Measurements from ENCODE around the gene ZNF560. TPM values are rescaled to one million over a fixed set of nuclear protein-coding genes. Genes with fewer than 3 reads are reported as not detected.
"Not testable (repeated sequence)": the region's sequence is repeated elsewhere in the genome, so short reads cannot be mapped to it uniquely, and the experiment has no call there.

ZNF560 gene
- total and polyA plus RNA-seq, 2 of the 13 experiments (the other 11 are each of a cell fraction or from before 2014, with no cell fraction given) = not detected

GRCh38 chr19:9547870-9548269 lies 49.5 kb upstream of the ZNF560 start:
- H2AFZ ChIP-seq (ENCODE audit: low read length) = no peak overlapping the region
- no peaks in the 10 kb centered on the region for H4K20me1 ChIP-seq (ENCODE audit: insufficient read depth, low read length)
- POLR2A ChIA-PET = no interaction called here
- no peaks in the 10 kb centered on the region for H3K36me3 ChIP-seq (replicated peaks in 1 of 2; ENCODE audit: control insufficient read depth in 1 of 2, insufficient read depth in 2 of 2, low read length in 2 of 2)
- no peak overlapping the region for H3K27ac ChIP-seq (ENCODE audit: extremely low read length, insufficient read depth, low read length)
- DNase-seq (ENCODE audit: low spot score) (no peak), ATAC-seq (no peak), FAIRE-seq (no peak)
- H3K9ac ChIP-seq (ENCODE audit: insufficient read depth, low read depth, low read length) = no peak overlapping the region
- H3K4me3 ChIP-seq (replicated peaks in 1 of 3; ENCODE audit: insufficient read depth in 1 of 3, low read depth in 2 of 3, low read length in 3 of 3) = no peak overlapping the region
- H3K4me2 ChIP-seq (ENCODE audit: low read depth, low read length) = no peak overlapping the region
- 30% methylated on average over 2 of the region's 11 CpGs for WGBS (ENCODE audit: low lambda C conversion rate)
- TF ChIP-seq THYN1 (CRISPR knock-in tag; IDR thresholded peaks at IDR 0.05; ENCODE audit: borderline replicate concordance, low read depth) (no peak), MXI1 (IDR thresholded peaks at IDR 0.05; ENCODE audit: borderline replicate concordance, low read depth, low read length) (no peak), ZNF761 (CRISPR knock-in tag; conservative IDR thresholded peaks at IDR 0.05) (no peak), MNT (IDR thresholded peaks at IDR 0.05) (no peak), ERF (CRISPR knock-in tag; IDR thresholded peaks at IDR 0.05) (no peak), ZNF816 (CRISPR knock-in tag; IDR thresholded peaks at IDR 0.05; ENCODE audit: borderline replicate concordance) (no peak), NKX3-1 (CRISPR knock-in tag; IDR thresholded peaks at IDR 0.05) (no peak), ZNF24 (IDR thresholded peaks at IDR 0.05) (no peak), ZFYVE20 (CRISPR knock-in tag; IDR thresholded peaks at IDR 0.05; ENCODE audit: borderline replicate concordance, low read depth) (no peak), KLF12 (CRISPR knock-in tag; IDR thresholded peaks at IDR 0.05; ENCODE audit: borderline replicate concordance) (no peak), ZFP82 (CRISPR knock-in tag; IDR thresholded peaks at IDR 0.05; ENCODE audit: borderline replicate concordance) (no peak)
- H3K9me3 ChIP-seq (ENCODE audit: low read length) = peaks cover 8% of the 10 kb centered on the region
- no TSS peak for BruUV-seq (replicated peaks)
- 0 out of 2 replicates have a peak, but pooled peaks cover 5% of the 10 kb centered on the region for H3K4me1 ChIP-seq (ENCODE audit: insufficient read depth, low read length)
- CTCF ChIA-PET (ENCODE audit: low intra/inter-chr PET ratio, low total read pairs) = no interaction called here
- no peaks in the 10 kb centered on the region for H3K27me3 ChIP-seq (ENCODE audit: control insufficient read depth in 1 of 2, insufficient read depth in 2 of 2, low read length in 2 of 2)
- H3K79me2 ChIP-seq (ENCODE audit: insufficient read depth, low read length) = no peaks in the 10 kb centered on the region
- intact Hi-C loops (cut with micrococcal nuclease; ENCODE audit: unreplicated experiment) (no loop called here), in situ Hi-C loops (cut with HindIII; ENCODE audit: extremely low pct_ligation_motif_present, low pct_unique_long_range_greater_than_20kb) (no loop called here)

- in situ Hi-C loops (cut with HindIII; ENCODE audit: extremely low pct_ligation_motif_present, low pct_unique_long_range_greater_than_20kb); H3K36me3 ChIP-seq (replicated peaks in 1 of 2; ENCODE audit: control insufficient read depth in 1 of 2, insufficient read depth in 2 of 2, low read length in 2 of 2); H3K27me3 ChIP-seq (ENCODE audit: control insufficient read depth in 1 of 2, insufficient read depth in 2 of 2, low read length in 2 of 2); H3K4me2 ChIP-seq (ENCODE audit: low read depth, low read length); POLR2A ChIA-PET; FAIRE-seq; H3K27ac ChIP-seq (ENCODE audit: extremely low read length, insufficient read depth, low read length); CTCF ChIA-PET (ENCODE audit: low intra/inter-chr PET ratio, low total read pairs); H3K4me3 ChIP-seq (replicated peaks in 1 of 3; ENCODE audit: insufficient read depth in 1 of 3, low read depth in 2 of 3, low read length in 3 of 3); H2AFZ ChIP-seq (ENCODE audit: low read length); DNase-seq (ENCODE audit: low spot score); BruUV-seq (replicated peaks); ATAC-seq; intact Hi-C loops (cut with micrococcal nuclease; ENCODE audit: unreplicated experiment); H4K20me1 ChIP-seq (ENCODE audit: insufficient read depth, low read length); H3K9ac ChIP-seq (ENCODE audit: insufficient read depth, low read depth, low read length); H3K9me3 ChIP-seq (ENCODE audit: low read length): not testable (repeated sequence)
- WGBS (ENCODE audit: low lambda C conversion rate) = 75% methylated on average over 4 of the region's 12 CpGs
- H3K4me1 ChIP-seq (ENCODE audit: insufficient read depth, low read length) = peaks cover 22% of the 10 kb centered on the region
- H3K79me2 ChIP-seq (ENCODE audit: insufficient read depth, low read length) = peaks cover 13% of the 10 kb centered on the region
Measured at GRCh38 chr19:9541281-9541680, 42.9 kb upstream of the ZNF560 start.

- 76% methylated on average over 1 of the region's 1 CpG for WGBS (ENCODE audit: low lambda C conversion rate)
- peaks cover 6 to 18% of the 10 kb centered on the region in 2 experiments for H3K36me3 ChIP-seq (replicated peaks in 1 of 2; ENCODE audit: control insufficient read depth in 1 of 2, insufficient read depth in 2 of 2, low read length in 2 of 2)
- in situ Hi-C loops (cut with HindIII; ENCODE audit: extremely low pct_ligation_motif_present, low pct_unique_long_range_greater_than_20kb); H3K9me3 ChIP-seq (ENCODE audit: low read length); DNase-seq (ENCODE audit: low spot score); FAIRE-seq; H4K20me1 ChIP-seq (ENCODE audit: insufficient read depth, low read length); H3K4me3 ChIP-seq (replicated peaks in 1 of 3; ENCODE audit: insufficient read depth in 1 of 3, low read depth in 2 of 3, low read length in 3 of 3); H2AFZ ChIP-seq (ENCODE audit: low read length); POLR2A ChIA-PET; intact Hi-C loops (cut with micrococcal nuclease; ENCODE audit: unreplicated experiment); CTCF ChIA-PET (ENCODE audit: low intra/inter-chr PET ratio, low total read pairs); H3K9ac ChIP-seq (ENCODE audit: insufficient read depth, low read depth, low read length); ATAC-seq; H3K4me2 ChIP-seq (ENCODE audit: low read depth, low read length); H3K27me3 ChIP-seq (ENCODE audit: control insufficient read depth in 1 of 2, insufficient read depth in 2 of 2, low read length in 2 of 2); BruUV-seq (replicated peaks); H3K27ac ChIP-seq (ENCODE audit: extremely low read length, insufficient read depth, low read length): not testable (repeated sequence)
- peaks cover 13% of the 10 kb centered on the region for H3K79me2 ChIP-seq (ENCODE audit: insufficient read depth, low read length)
- peaks cover 22% of the 10 kb centered on the region for H3K4me1 ChIP-seq (ENCODE audit: insufficient read depth, low read length)
Measured at GRCh38 chr19:9539921-9540320, 41.5 kb upstream of the ZNF560 start.
